NOMO-1 treated with dmso at 0.1 percent for 144 hours (cell line): ENCODE results near the gene MAPKAPK2.
A peak's percentile ranks its signal among the peaks of the same experiment; 100 is the strongest.

Experiments
- DNase-seq: peaks from one replicate; lab custom pipeline; 2025; ENCODE audit not compliant: unreplicated experiment; lab: John Stamatoyannopoulos, UW

MAPKAPK2 gene

DNA sequence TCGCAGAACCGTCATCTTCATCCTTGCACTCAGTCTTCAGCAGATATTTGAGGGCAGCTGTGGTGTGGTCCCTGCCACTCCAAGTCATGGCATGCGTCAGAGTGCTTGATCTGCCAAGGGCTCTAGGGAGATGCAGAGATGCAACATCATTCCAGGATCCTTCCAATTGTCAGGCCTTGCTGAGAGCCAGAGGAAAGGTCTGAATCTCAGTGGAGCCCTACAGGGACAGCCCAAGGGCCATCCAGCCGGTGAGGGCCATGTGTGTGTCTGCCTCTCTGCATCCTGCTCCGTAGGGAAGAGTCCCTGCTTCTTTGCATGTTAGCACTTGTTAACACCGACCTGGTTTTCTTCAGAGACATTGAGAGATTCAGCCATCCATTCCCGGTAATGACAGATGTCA lies 17.6 kb downstream of the MAPKAPK2 start:
- no peak for DNase-seq

DNA sequence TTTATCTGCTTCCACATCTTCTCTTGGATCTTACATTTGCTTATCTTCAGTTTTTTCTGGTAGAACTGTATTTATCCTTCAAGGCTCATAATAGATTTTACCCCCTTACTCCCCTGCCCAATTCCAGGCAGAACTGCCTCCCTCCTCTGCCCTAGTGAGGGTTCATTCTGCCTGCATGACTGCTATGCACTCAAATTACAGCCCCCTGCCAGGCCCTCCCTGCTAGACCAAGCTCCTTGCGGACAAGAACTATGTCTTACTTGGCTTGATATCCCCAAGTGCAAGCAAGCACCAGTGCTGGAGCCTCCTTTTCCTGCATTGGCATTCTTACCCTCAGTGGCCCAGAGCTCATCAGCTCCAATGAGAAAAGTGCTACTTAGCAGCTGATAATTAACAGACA lies 18.1 kb downstream of the MAPKAPK2 start:
- no peak for DNase-seq

DNA sequence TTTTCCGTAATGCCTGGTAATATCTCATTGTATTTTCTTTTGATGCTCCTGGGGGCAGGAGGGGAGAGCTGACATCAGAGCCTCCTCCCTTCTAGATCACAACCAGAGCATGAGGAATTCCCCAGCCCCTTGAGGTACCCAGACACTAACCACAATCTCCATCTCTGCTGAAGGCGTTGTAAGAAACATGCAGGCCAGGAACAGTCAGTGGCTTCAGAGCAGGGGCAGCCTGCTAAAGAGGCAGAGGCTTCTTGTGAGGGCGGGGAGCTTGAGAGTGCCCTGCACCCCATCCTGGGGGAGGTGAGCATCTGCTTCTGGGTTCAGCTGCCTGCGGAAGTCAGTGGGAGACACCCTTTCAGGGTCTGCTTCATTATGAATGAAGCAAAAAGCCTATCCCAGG lies 19.0 kb downstream of the MAPKAPK2 start:
- no peak for DNase-seq

DNA sequence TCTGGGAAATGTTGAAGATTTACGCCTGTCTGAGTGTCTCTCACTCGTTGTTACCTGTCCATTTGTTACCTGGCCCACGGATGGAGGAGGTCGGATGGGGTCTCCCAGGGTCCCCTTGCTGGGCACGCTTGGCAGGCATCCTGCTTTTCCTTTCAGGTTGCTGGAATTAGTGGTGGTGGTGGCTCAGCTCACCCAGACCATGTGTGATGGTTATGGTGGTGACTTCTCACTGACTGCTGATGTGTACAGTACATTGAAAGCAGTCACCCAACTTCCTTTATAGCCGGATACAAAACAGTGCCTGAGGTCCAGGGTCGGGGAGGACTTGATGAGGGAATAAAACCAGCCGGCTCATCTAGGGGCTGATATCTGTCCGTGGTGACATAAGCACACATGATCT lies 19.5 kb downstream of the MAPKAPK2 start:
- no peak for DNase-seq

DNA sequence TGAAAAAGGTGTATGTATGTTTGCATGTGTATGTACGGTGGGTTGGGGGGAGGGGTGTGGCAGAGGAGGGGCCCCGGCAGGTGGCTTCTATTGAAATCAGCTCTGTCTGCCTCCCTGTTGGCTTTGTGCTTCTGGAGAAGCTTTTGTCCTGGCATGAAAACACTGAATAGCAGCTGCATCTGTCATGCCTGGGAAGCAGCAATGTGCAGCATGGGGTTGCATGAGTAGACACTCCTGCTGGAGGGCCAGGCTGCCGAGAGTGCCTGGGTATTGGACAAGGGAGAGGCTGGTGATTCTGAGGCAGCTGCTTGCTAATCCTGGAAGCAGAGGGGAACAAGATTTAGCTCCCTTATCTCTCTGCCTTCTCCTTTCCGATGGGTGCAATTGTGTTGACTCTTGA lies 20.5 kb downstream of the MAPKAPK2 start:
- DNase-seq = no peak

DNA sequence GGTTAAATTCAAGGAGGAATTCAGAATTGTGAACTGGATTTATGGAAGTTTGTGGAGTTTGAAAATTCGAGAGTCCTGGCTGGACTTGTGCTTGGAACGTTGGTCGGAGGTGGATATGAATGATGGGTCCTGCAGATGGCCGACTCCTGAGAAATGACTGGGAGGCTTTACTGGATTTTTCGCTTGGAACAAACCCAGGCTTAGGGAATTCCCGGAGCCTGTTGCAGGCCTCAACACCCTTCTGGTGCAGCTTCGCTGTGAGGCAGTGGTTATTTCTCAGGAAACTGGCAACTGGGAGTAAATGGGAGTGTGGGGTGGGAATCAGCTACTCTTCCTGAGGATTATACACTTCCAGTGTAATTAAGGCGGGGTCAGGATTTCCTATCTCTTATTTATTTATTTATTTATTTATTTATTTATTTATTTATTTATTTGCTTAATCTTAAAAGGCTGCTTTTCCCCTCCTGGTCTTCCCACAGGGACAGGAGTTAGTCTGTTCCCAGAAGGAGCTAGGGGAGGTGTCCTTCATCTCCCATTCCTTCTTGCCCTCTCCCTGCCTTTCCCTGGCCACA lies 21.1 kb downstream of the MAPKAPK2 start:
- no peak for DNase-seq

DNA sequence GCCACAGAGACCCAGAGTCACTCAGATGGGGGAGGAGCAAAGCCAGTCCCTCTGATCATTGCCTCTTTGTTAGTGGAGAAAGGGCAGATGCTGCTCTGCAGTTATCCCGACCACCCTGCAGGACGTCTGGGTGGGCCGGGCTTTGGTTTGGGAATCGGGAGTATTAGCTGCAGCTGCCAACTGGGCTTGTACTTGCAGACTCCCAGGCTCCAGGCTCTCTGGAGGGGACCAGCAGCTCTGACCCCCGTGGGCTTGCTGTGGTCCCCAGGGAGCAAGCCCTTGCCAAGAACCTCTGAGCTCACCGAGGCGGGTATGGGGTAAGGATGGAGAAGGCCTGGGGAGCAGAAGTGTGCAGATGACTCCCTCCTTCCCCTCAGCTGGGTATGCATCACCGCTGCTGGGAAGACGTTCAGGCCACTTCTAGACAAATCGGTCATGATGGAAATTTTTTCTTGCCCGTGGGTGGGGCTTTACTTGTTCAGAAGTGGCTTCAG lies 21.6 kb downstream of the MAPKAPK2 start:
- no peak for DNase-seq

DNA sequence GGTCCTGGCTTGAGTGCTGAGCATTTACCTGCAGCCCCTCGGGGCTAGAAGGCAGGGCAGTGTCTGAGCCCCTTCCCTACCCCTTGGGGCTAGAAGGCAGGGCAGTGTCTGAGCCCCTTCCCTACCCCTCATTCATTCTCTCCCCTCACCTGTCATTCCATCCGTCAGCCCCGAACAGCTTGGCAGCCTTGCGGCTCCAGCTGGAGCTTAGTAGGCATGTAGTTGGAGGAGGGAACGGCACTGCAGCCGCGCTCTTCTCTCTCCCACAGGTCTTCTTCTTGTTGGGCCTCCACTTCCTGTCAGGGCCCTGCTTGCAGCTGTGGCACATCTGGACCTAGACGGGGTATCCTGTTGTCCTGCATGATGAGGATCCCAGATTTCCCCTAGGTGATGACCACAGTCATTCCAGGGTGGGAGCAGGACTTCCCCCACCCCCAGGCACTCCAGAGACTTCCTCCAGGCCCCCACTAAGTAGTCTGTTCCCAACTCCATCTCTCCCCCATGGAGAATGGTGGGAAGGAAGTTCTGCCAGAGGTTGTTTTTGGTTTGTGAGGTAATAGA lies 22.2 kb downstream of the MAPKAPK2 start:
- DNase-seq = no peak

DNA sequence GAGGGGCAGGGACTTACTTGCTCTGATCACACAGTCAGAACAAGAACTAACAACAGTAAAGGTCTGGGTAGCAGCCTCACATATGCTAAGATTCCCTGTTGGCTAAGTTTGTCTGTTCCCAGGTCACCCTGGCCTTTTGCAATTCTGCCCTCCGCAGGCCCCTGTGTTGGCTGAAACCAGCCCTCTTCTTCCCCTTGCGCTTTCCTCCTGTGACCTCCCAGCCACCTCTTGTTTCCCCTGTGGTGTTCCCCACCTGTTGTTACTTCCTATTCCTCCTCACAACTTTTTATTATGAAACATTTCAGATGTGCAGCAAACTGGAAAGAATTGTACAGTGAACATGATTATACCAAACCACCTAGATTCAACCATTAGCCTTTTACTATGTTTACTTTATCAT lies 23.4 kb downstream of the MAPKAPK2 start:
- DNase-seq = peak; percentile 59

DNA sequence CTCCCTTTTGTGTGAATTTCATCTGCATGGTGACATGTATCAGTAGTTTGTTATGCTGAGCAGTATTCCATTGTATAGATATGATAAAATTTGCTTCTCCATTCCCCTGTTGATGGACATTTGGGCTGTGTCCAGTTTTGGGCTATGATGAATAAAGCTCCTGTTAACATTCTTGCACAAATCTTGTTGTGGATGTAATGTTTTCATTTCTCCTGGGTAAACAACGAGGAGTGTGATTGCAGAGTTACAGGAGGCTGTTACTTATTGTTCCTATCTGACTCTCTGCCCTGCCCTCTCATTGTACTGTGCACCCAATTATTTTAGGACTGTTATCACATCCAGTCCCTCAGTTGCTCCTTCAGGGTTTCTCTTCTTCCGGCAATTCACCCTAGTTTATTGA lies 24.2 kb downstream of the MAPKAPK2 start:
- no peak for DNase-seq

DNA sequence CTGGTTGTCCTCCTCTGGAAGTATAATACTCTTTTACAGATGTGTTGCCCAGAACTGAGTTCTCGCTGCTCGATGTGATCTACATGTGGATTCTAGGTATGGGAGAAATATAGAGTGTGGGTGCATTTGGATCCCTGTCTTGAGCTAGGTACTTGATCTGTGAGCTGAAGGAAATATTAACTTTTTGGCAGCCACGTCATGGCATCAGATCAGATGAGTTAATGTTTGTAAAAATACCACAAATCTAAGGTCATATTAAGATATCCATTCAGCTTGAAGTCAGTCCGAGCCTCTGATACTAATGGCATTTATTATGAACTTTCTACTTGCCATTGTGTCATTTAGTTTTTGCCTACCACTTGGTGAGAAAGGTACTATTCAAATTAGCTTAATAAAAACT lies 24.6 kb downstream of the MAPKAPK2 start:
- no peak for DNase-seq

DNA sequence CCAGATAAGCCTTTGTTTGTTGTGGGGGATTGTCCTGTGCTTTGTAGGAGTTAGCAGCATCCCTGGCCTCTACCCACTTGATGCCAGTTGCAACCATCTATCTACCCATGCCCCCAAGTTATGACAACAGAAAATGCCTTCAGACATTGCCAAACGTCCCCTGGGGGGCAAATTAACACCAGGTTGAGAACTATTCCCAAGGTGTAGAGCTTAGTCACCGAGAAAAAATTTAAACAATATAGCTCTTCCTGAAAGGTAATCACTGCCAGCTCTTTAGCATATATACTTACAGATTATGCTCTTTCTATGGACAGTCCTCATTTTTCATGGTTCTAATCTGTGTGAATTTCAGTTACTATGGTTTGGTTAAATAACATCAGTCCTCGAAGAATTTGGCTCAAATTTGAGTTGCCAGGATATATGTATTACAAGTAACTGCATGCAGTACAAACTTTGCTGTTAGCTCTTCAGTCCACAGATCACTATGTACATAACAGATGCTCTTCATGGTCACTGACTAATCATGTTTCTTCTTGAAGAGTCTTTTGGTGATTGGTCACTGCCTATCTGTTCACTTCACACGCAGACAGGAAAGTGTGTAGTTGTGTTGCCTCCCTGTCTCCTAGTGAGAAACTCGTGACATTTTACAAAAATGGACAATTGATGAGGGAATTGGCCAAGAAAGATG lies 25.2 kb downstream of the MAPKAPK2 start:
- no peak for DNase-seq

DNA sequence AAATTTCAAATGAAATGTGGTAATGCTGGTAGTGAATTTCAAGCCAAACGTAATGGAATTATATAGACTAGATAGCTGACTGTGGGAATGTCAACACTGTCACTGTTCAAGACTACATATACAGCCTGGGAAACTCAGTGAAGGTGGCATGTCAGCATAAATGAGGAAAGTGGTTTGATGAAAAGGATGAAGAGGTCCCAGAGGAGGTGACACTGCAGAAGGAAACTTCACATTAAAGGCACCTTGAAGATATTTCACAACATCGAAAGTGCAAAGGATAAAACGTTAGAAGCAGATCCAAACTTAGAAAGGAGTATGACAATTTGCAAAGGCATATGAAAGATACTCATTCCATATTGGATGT lies 25.7 kb downstream of the MAPKAPK2 start:
- no peak for DNase-seq

DNA sequence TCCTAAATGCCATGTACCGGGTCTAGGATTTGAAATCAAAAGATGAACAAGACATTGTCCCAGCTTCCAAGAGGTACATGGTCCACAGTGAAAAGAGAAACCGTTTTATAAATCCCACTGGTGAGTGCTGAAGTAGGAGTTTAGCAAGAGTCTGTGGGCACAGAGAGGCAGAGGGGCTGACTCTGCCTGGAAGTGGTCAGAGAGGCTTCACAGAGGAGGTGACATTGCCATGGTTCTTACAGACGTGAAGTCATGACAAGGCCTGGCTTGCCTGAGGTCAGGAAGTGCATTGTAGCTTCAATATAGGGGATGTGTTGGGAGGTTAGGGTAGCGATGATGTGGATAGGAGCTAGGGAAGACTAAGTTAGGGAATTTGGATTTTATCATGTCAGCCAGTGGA lies 28.4 kb downstream of the MAPKAPK2 start:
- no peak for DNase-seq

DNA sequence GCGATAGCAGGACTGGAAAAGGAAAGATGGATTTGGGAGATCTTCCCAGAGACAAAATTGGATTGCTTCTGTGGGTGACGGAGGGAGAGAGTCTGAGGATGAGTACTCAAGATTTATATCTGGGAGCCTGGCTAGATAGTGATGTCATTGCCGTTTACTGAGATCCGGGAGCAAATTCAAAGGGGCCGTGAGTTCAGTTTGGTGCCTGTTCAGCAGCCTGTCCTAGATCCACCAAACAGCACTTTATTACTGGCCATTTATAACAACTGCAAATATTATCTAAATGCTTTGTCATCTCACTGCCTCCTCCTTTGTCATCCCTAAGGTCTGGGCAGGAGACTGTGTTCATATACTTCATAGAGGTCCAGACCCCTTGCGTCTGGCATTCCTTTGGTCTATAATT lies 29.2 kb downstream of the MAPKAPK2 start:
- no peak for DNase-seq

DNA sequence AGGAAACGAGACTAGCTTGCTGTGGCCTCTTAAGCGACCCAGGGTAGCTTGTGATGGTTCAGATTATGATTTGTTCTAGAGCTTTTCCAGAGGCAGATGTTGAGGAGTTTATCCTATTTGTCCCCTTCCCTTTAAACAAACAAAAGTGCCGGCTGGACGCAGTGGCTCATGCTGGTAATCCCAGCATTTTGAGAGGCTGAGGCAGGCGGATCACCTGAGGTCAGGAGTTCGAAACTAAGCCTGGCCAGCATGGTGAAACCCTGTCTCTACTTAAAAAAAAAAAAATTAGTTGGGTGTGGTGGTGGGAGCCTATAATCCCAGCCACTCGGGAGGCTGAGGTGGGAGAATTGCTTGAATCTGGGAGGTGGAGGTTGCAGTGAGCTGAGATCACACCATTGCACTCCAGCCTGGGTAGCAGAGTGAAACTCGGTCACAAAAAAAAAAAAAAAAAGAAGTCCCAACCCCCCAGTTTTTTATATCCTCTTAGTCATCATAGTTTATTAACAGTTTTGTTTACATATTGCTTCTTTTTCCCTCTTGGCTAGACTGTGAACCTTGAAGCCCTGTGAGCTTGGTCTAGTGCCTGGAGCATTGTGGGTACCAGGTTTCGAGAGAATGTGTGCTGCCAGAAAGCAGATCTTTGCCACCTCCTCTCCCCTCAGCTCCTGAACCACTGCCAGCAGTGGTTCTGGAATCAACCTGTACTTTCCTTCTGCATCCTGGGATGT lies 29.8 kb downstream of the MAPKAPK2 start:
- no peak for DNase-seq

DNA sequence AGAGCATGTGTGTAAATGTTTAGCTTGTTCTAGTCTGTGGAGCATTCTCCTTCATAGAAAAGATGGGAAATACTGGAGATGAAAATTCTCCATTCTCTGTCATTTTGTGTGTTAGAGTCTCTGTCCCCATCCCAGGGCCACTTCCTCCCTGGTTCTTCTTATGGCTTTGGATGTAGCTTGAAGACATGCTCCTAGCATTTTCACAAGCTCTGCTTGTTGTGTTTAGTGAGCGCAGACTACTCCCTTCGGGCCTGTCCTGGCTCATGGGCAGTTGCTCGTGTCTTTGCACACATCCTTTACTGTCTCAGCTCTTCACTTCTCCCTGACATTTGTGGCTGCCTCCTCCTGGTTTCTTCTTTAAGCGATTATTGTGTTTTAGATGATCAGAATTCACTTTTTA lies 30.4 kb downstream of the MAPKAPK2 start:
- no peak for DNase-seq

DNA sequence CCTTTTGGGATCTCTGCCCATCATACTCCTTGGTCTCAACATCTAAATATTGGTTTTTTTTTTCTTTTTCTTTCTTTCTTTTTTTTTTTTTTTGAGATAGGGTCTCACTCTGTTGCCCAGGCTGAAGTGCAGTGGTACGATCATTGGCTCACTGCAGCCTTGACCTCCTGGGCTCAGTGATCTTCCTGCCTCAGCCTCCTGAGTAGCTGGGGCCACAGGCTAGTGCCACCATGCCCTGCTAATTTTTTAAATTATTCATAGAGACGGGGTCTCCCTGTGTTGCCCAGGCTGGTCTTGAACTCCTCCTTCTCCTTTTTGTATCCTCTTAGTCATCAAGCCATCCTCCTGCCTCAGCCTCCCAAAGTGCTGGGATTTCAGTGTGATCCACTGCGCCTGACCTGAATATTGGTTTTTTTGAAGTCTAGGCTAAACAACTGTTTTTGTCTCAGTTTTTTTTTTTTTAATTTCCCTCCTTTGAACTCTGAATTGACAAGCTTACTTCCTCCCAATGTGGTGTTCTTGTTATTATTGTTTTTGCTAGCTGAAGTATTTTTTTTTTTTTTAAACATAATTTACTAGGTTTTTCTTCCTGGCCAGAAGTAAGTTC lies 30.9 kb downstream of the MAPKAPK2 start:
- DNase-seq = no peak

DNA sequence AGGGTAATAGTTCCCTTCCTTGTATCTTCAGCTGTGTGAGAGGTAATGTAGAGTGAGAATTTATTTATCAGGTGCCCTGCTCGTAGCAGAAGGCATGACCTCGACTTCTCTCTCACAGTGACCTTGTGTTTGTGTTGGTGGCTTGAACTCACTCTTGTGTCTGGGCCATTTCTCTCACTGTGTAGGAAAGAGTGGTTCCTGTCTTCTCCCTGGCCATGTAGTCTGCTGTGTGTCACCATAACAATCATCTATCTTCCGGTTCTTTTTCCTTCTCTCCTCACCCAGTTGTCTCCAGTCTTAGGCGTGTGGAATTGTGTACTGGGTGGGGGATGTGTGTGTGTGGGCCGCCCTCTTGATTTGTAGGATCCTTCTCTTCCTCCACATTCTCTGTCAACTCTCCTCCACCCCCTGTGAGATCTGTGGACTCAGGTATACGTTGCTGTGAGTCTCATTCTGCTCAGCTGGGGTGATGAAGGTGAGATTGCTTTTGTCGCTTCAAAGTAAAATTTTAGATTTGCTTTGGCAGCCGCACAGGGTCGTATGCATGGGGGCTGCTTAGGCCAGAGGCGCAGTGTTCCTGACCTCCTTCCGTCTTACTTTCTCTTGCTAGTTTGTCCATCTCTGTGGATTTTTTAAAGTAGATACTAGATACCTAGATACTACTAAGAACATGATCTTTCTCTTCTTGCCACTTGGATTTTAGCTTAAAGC lies 31.6 kb downstream of the MAPKAPK2 start:
- DNase-seq = no peak

DNA sequence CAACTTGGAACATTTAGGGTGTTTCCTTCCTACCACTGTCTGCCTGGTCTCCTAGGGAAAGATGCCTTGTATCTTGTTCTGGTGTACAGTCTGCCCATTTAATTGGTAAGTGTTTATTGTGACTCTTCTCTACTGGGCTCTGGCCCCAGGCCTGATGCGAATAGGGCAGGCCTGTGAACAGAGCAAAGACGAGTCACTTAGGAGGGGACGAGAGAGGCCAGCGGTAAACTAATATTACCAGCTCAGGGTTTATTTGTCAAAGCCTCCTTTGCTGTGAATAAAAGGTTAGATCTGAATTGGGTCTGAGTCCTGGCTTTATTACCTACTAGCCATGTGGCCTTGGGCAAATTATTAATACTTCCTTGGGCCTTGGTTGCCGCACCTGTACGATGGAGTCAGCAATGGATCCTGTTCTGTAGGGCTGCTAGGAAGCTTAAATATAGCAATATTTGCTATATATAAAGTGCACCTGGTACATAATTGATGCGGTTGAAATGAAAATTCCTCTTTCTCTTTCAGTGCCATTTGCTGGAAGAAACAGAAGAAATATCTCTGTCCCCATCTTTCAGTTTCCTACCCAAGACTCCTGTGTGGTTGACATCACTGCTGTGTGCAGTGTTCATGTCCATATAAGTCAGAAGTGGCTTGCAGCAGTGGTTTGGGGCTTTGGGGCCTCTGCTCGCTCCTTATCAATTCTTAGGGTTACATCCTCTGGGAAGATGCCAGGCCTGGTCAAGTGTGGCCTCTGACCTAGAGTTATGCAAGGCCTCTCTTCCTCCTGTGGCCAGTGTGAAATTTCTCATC lies 32.4 kb downstream of the MAPKAPK2 start:
- no peak for DNase-seq
